COLO668 (cell line): ENCODE data around the gene USH1G.
"Not testable (repeated sequence)": the region's sequence is repeated elsewhere in the genome, so short reads cannot be mapped to it uniquely, and the experiment has no call there.

Experiments
- DNase-seq: peaks from one replicate; lab custom pipeline; 2025; ENCODE audit not compliant: unreplicated experiment; lab: John Stamatoyannopoulos, UW

USH1G gene

GRCh38 chr17:74922694-74923537 lies at the start of gene USH1G:
Gene USH1G (minus strand): TSS chr17:74923255. CDS start chr17:74923073, 182 bp downstream.
- no peak for DNase-seq

- peak; percentile 81 for DNase-seq
These were observed 49.3 kb upstream of the USH1G start, which contains the start of gene HID1 for GRCh38 chr17:74972107-74972972. Gene HID1 (minus strand): TSS chr17:74972759. CDS start chr17:74972656, 103 bp downstream.

GRCh38 chr17:74971842-74972106 lies 48.7 kb upstream of the USH1G start:
- no peak for DNase-seq

GRCh38 chr17:74971069-74971841 lies 48.2 kb upstream of the USH1G start:
- no peak for DNase-seq

GRCh38 chr17:74970395-74970794 lies 47.3 kb upstream of the USH1G start:
- DNase-seq: no peak

GRCh38 chr17:74969501-74969900 lies 46.4 kb upstream of the USH1G start:
- not testable (repeated sequence) for DNase-seq

GRCh38 chr17:74968361-74968780 lies 45.3 kb upstream of the USH1G start:
- peak; percentile 4 for DNase-seq

GRCh38 chr17:74964988-74965622 lies 42.0 kb upstream of the USH1G start:
- no peak for DNase-seq

GRCh38 chr17:74964246-74964761 lies 41.2 kb upstream of the USH1G start:
- no peak for DNase-seq

GRCh38 chr17:74963656-74964055 lies 40.6 kb upstream of the USH1G start:
- no peak for DNase-seq

- no peak for DNase-seq
These were observed 39.8 kb upstream of the USH1G start for GRCh38 chr17:74962622-74963394.

GRCh38 chr17:74961657-74962350 lies 38.7 kb upstream of the USH1G start:
- DNase-seq: peak; percentile 83

- peak; percentile 2 for DNase-seq
These were observed 37.7 kb upstream of the USH1G start for GRCh38 chr17:74960570-74961342.

GRCh38 chr17:74959826-74960515 lies 36.9 kb upstream of the USH1G start:
- no peak for DNase-seq

GRCh38 chr17:74957935-74958740 lies 35.1 kb upstream of the USH1G start:
- DNase-seq: peak; percentile 51

- no peak for DNase-seq
These were observed 33.0 kb upstream of the USH1G start for GRCh38 chr17:74956093-74956492.
